GM23338 (cell line): ENCODE results near the gene TNPO3.

ENCODE experiments used
- CTCF ChIP-seq, 2 experiments: fragments of 200-600 bp in 1 of 2; sonication (generic) in 1 of 2; conservative IDR thresholded peaks; 2 replicates each; pipeline versions ENCODE4 v1.5.1 to v1.6.1; 2016 to 2017; ENCODE audit warnings: antibody characterized with exemption in 2 of 2, low read depth in 2 of 2, mild to moderate bottlenecking in 2 of 2, moderate library complexity in 1 of 2
- EZH2phosphoT487 ChIP-seq: fragments of 200-600 bp; sonication (generic); IDR thresholded peaks from one replicate; pipeline ENCODE4 v1.8.1; 2018; ENCODE audit warnings: antibody characterized with exemption; ENCODE audit not compliant: unreplicated experiment
- POLR2AphosphoS5 ChIP-seq: IDR thresholded peaks from 2 replicates; pipeline ENCODE4 v1.6.1; 2016; ENCODE audit warnings: antibody characterized with exemption, low read depth

GRCh38 chr7:129055861-129056464, 1.1 kb upstream of the TNPO3 start:
- TF ChIP-seq CTCF (conservative IDR thresholded peaks at IDR 0.05; ENCODE audit: low read depth in 2 of 2), result no peak
- TF ChIP-seq EZH2phosphoT487, result no peak
- TF ChIP-seq POLR2AphosphoS5, result peak; percentile 23; the same call in 1 of the 2 replicates
